Uterus (tissue), 2 donors: ENCODE results near the gene HK3.

ENCODE experiments used
- CTCF ChIP-seq, 4 experiments: fragments of 200-600 bp in 2 of 4; fragments of 450-650 bp in 2 of 4; sonication (generic) in 2 of 4; IDR thresholded peaks; one replicate each; pipeline ENCODE4 v1.5.1; 2016 to 2019; ENCODE audit warnings: antibody characterized with exemption in 4 of 4, mild to moderate bottlenecking in 2 of 4, moderate library complexity in 1 of 4
- POLR2A ChIP-seq, 2 donors: fragments of 450-650 bp; IDR thresholded peaks; one replicate each; pipeline ENCODE4 v1.6.1; 2016; ENCODE audit warnings: antibody characterized with exemption in 2 of 2, mild to moderate bottlenecking in 1 of 2, moderate library complexity in 1 of 2

DNA sequence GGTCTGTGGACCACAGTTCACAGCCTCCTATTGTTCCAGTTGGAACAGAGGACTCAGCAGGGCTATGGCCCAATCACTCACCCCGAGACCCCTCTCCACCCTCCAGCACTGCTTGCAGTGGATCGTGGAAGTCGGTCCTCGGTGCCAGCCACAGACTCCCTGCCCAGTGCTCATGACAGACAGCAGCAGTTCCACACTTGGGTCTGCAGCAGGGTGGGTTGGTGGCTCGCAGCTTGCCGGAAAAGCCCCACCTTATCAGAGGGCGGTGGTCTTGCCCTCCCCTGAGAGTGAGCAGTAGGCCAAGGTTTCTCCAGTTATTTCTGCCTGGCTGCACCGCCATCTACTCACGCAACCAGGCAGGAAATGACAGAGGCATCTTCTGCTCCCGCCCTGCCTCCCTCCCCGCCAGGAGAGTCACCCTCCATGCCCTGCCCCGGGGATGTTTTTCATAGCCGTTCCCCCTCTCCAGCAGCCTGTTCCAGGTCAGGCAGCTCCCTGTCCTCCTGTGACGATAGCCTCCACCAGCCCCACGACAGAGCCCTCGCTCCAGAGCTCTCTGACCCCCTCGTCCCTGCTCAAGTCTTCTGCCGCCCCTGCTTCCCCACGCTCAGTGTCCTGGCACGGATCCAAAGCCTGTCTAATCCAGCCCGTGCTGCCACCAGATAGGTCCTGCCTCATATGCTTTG, 54.3 kb downstream of the HK3 start:
- no peak for TF ChIP-seq POLR2A (IDR thresholded peaks at IDR 0.05)
- TF ChIP-seq CTCF (IDR thresholded peaks at IDR 0.05): no peak
